ENCODE measurements around the gene CYP4F8.

Gene CYP4F8

GRCh38 chr19:15614507-15615379 lies at the start of gene CYP4F8:
Gene CYP4F8, plus strand, starts transcription at chr19:15615218. Its CDS starts 399 bp downstream, at chr19:15615617.
- Histone ChIP-seq H3K9ac (ENCODE audit: low read length) (no peak within 1 kb of the TSS), H3K27me3 (ENCODE audit: control insufficient read depth, insufficient read depth, low read length) (peaks cover 19% of the 10 kb centered on the region; the same call in 1 of the 2 replicates), H3K4me1 (ENCODE audit: control insufficient read depth, insufficient read depth, low read length) (no peaks in the 10 kb centered on the region), H3K9me3 (ENCODE audit: control insufficient read depth, insufficient read depth, low read depth, low read length) (peaks cover 7% of the 10 kb centered on the region; the same call in 1 of the 2 replicates), H3K27ac (ENCODE audit: low read depth, low read length) (no peak within 1 kb of the TSS), H3K4me3 (ENCODE audit: low read depth, low read length) (no peak within 1 kb of the TSS), H3K36me3 (ENCODE audit: control insufficient read depth, insufficient read depth, low read length) (no peaks in the 10 kb centered on the region)

- no peaks in the 10 kb centered on the region for H3K4me1 ChIP-seq (ENCODE audit: control insufficient read depth, insufficient read depth, low read length)
- H3K9ac ChIP-seq (ENCODE audit: low read length) = no peak overlapping the region
Observed at GRCh38 chr19:15570420-15570819, 44.6 kb upstream of the CYP4F8 start.

GRCh38 chr19:15575406-15575805 lies 39.6 kb upstream of the CYP4F8 start:
- H3K27ac ChIP-seq (ENCODE audit: low read depth, low read length) = no peak overlapping the region
- H3K9ac ChIP-seq (ENCODE audit: low read length) = no peak overlapping the region
- no peaks in the 10 kb centered on the region for H3K36me3 ChIP-seq (ENCODE audit: control insufficient read depth, insufficient read depth, low read length)
- no peaks in the 10 kb centered on the region for H3K4me1 ChIP-seq (ENCODE audit: control insufficient read depth, insufficient read depth, low read length)
- H3K9me3 ChIP-seq (ENCODE audit: control insufficient read depth, insufficient read depth, low read depth, low read length) = no peaks in the 10 kb centered on the region
- peaks cover 26% of the 10 kb centered on the region; the same call in 1 of the 2 replicates for H3K27me3 ChIP-seq (ENCODE audit: control insufficient read depth, insufficient read depth, low read length)
- no peak overlapping the region for H3K4me3 ChIP-seq (ENCODE audit: low read depth, low read length)

More at GRCh38 chr19:15570420-15570819, 44.6 kb upstream of the CYP4F8 start:
- no peaks in the 10 kb centered on the region for H3K36me3 ChIP-seq (ENCODE audit: control insufficient read depth, insufficient read depth, low read length)
- H3K4me3 ChIP-seq (ENCODE audit: low read depth, low read length) = no peak overlapping the region
- H3K27me3 ChIP-seq (ENCODE audit: control insufficient read depth, insufficient read depth, low read length) = peaks cover 33% of the 10 kb centered on the region; the same call in 1 of the 2 replicates
- H3K27ac ChIP-seq (ENCODE audit: low read depth, low read length) = no peak overlapping the region
- H3K9me3 ChIP-seq (ENCODE audit: control insufficient read depth, insufficient read depth, low read depth, low read length) = no peaks in the 10 kb centered on the region

- no peak overlapping the region for H3K4me3 ChIP-seq (ENCODE audit: low read depth, low read length)
- H3K27ac ChIP-seq (ENCODE audit: low read depth, low read length) = no peak overlapping the region
- peaks cover 28% of the 10 kb centered on the region; the same call in 1 of the 2 replicates for H3K27me3 ChIP-seq (ENCODE audit: control insufficient read depth, insufficient read depth, low read length)
- no peak overlapping the region for H3K9ac ChIP-seq (ENCODE audit: low read length)
- no peaks in the 10 kb centered on the region for H3K36me3 ChIP-seq (ENCODE audit: control insufficient read depth, insufficient read depth, low read length)
- H3K4me1 ChIP-seq (ENCODE audit: control insufficient read depth, insufficient read depth, low read length) = no peaks in the 10 kb centered on the region
- no peaks in the 10 kb centered on the region for H3K9me3 ChIP-seq (ENCODE audit: control insufficient read depth, insufficient read depth, low read depth, low read length)
Observed at GRCh38 chr19:15576526-15577156, 38.4 kb upstream of the CYP4F8 start.

- no peak overlapping the region for H3K4me3 ChIP-seq (ENCODE audit: low read depth, low read length)
- H3K9ac ChIP-seq (ENCODE audit: low read length) = no peak overlapping the region
- no peaks in the 10 kb centered on the region for H3K36me3 ChIP-seq (ENCODE audit: control insufficient read depth, insufficient read depth, low read length)
- H3K27me3 ChIP-seq (ENCODE audit: control insufficient read depth, insufficient read depth, low read length) = peaks cover 27% of the 10 kb centered on the region; the same call in 1 of the 2 replicates
- H3K9me3 ChIP-seq (ENCODE audit: control insufficient read depth, insufficient read depth, low read depth, low read length) = no peaks in the 10 kb centered on the region
- no peaks in the 10 kb centered on the region for H3K4me1 ChIP-seq (ENCODE audit: control insufficient read depth, insufficient read depth, low read length)
- H3K27ac ChIP-seq (ENCODE audit: low read depth, low read length) = no peak overlapping the region
Observed at GRCh38 chr19:15577184-15577771, 37.7 kb upstream of the CYP4F8 start.

GRCh38 chr19:15583346-15583745 lies 31.7 kb upstream of the CYP4F8 start:
- Histone ChIP-seq H3K27me3 (ENCODE audit: control insufficient read depth, insufficient read depth, low read length) (peaks cover 32% of the 10 kb centered on the region), H3K4me3 (ENCODE audit: low read depth, low read length) (no peak overlapping the region), H3K27ac (ENCODE audit: low read depth, low read length) (no peak overlapping the region), H3K9ac (ENCODE audit: low read length) (no peak overlapping the region), H3K4me1 (ENCODE audit: control insufficient read depth, insufficient read depth, low read length) (no peaks in the 10 kb centered on the region), H3K36me3 (ENCODE audit: control insufficient read depth, insufficient read depth, low read length) (no peaks in the 10 kb centered on the region), H3K9me3 (ENCODE audit: control insufficient read depth, insufficient read depth, low read depth, low read length) (no peaks in the 10 kb centered on the region)

- peaks cover 32% of the 10 kb centered on the region for H3K27me3 ChIP-seq (ENCODE audit: control insufficient read depth, insufficient read depth, low read length)
- peak overlapping the region; percentile 60 for H3K4me3 ChIP-seq (ENCODE audit: low read depth, low read length)
- H3K9ac ChIP-seq (ENCODE audit: low read length) = no peak overlapping the region
Observed at GRCh38 chr19:15584095-15584494, 30.9 kb upstream of the CYP4F8 start.

GRCh38 chr19:15584541-15585115 lies 30.4 kb upstream of the CYP4F8 start:
- Histone ChIP-seq H3K27me3 (ENCODE audit: control insufficient read depth, insufficient read depth, low read length) (peaks cover 32% of the 10 kb centered on the region), H3K9me3 (ENCODE audit: control insufficient read depth, insufficient read depth, low read depth, low read length) (no peaks in the 10 kb centered on the region; the same call in 1 of the 2 replicates), H3K4me1 (ENCODE audit: control insufficient read depth, insufficient read depth, low read length) (no peaks in the 10 kb centered on the region), H3K27ac (ENCODE audit: low read depth, low read length) (no peak overlapping the region), H3K4me3 (ENCODE audit: low read depth, low read length) (peak overlapping the region; percentile 60), H3K9ac (ENCODE audit: low read length) (no peak overlapping the region), H3K36me3 (ENCODE audit: control insufficient read depth, insufficient read depth, low read length) (no peaks in the 10 kb centered on the region)

More at GRCh38 chr19:15584095-15584494, 30.9 kb upstream of the CYP4F8 start:
- H3K4me1 ChIP-seq (ENCODE audit: control insufficient read depth, insufficient read depth, low read length) = no peaks in the 10 kb centered on the region
- H3K9me3 ChIP-seq (ENCODE audit: control insufficient read depth, insufficient read depth, low read depth, low read length) = no peaks in the 10 kb centered on the region
- no peak overlapping the region for H3K27ac ChIP-seq (ENCODE audit: low read depth, low read length)
- H3K36me3 ChIP-seq (ENCODE audit: control insufficient read depth, insufficient read depth, low read length) = no peaks in the 10 kb centered on the region

- Histone ChIP-seq H3K9me3 (ENCODE audit: control insufficient read depth, insufficient read depth, low read depth, low read length) (peaks cover 7% of the 10 kb centered on the region; the same call in 1 of the 2 replicates), H3K27ac (ENCODE audit: low read depth, low read length) (no peak overlapping the region), H3K36me3 (ENCODE audit: control insufficient read depth, insufficient read depth, low read length) (no peaks in the 10 kb centered on the region), H3K4me1 (ENCODE audit: control insufficient read depth, insufficient read depth, low read length) (no peaks in the 10 kb centered on the region), H3K9ac (ENCODE audit: low read length) (no peak overlapping the region), H3K27me3 (ENCODE audit: control insufficient read depth, insufficient read depth, low read length) (peaks cover 18% of the 10 kb centered on the region), H3K4me3 (ENCODE audit: low read depth, low read length) (no peak overlapping the region)
Observed at GRCh38 chr19:15587663-15588062, 27.4 kb upstream of the CYP4F8 start.

GRCh38 chr19:15588265-15588664 lies 26.8 kb upstream of the CYP4F8 start:
- Histone ChIP-seq H3K4me1 (ENCODE audit: control insufficient read depth, insufficient read depth, low read length) (no peaks in the 10 kb centered on the region), H3K9ac (ENCODE audit: low read length) (no peak overlapping the region), H3K27me3 (ENCODE audit: control insufficient read depth, insufficient read depth, low read length) (peaks cover 13% of the 10 kb centered on the region), H3K4me3 (ENCODE audit: low read depth, low read length) (no peak overlapping the region), H3K9me3 (ENCODE audit: control insufficient read depth, insufficient read depth, low read depth, low read length) (peaks cover 7% of the 10 kb centered on the region; the same call in 1 of the 2 replicates), H3K27ac (ENCODE audit: low read depth, low read length) (no peak overlapping the region), H3K36me3 (ENCODE audit: control insufficient read depth, insufficient read depth, low read length) (no peaks in the 10 kb centered on the region)
